ENCODE measurements around the gene GART.
A peak's percentile ranks its signal among the peaks of the same experiment; 100 is the strongest.
"Not testable (repeated sequence)": the region's sequence is repeated elsewhere in the genome, so short reads cannot be mapped to it uniquely, and the experiment has no call there.

GART gene

GRCh38 chr21:33541756-33542639 is at the start of gene GART:
TSS of gene GART (minus strand) at chr21:33542117. CDS start at chr21:33539315, 2,802 bp downstream.
- Histone ChIP-seq H3K27ac (ENCODE audit: low read depth, low read length) (peak within 1 kb of the TSS; percentile 97), H3K36me3 (ENCODE audit: insufficient read depth, low read length) (peaks cover 17% of the 10 kb centered on the region), H3K27me3 (ENCODE audit: control insufficient read depth in 1 of 2, insufficient read depth in 2 of 2, low read length in 2 of 2) (no peaks in the 10 kb centered on the region), H3K4me1 (ENCODE audit: insufficient read depth, low read length) (peaks cover 26% of the 10 kb centered on the region), H3K9ac (ENCODE audit: low read length) (peak within 1 kb of the TSS; percentile 93), H3K9me3 (ENCODE audit: low read length) (no peaks in the 10 kb centered on the region), H3K4me3 (ENCODE audit: low read depth in 1 of 2, low read length in 2 of 2) (peak within 1 kb of the TSS; percentile 88 to 94)

- Histone ChIP-seq H3K4me1 (ENCODE audit: insufficient read depth, low read length) (peaks cover 9% of the 10 kb centered on the region), H3K9ac (ENCODE audit: low read length) (peak within 1 kb of the TSS; percentile 86), H3K36me3 (ENCODE audit: insufficient read depth, low read length) (no peaks in the 10 kb centered on the region), H3K9me3 (ENCODE audit: low read length) (no peaks in the 10 kb centered on the region), H3K4me3 (ENCODE audit: low read depth in 1 of 2, low read length in 2 of 2) (peak within 1 kb of the TSS; percentile 75 to 96), H3K27ac (ENCODE audit: low read depth, low read length) (peak within 1 kb of the TSS; percentile 84), H3K27me3 (ENCODE audit: control insufficient read depth in 1 of 2, insufficient read depth in 2 of 2, low read length in 2 of 2) (no peaks in the 10 kb centered on the region)
These were observed 46.8 kb upstream of the GART start, which contains the start of gene DONSON for GRCh38 chr21:33588485-33589335. TSS of gene DONSON (minus strand) at chr21:33588684. CDS start at chr21:33588641, 43 bp downstream.

GRCh38 chr21:33587792-33588484 is 46.0 kb upstream of the GART start:
- Histone ChIP-seq H3K9ac (ENCODE audit: low read length) (peak overlapping the region; percentile 68), H3K4me3 (ENCODE audit: low read depth in 1 of 2, low read length in 2 of 2) (peak overlapping the region; percentile 75 to 96), H3K9me3 (ENCODE audit: low read length) (no peaks in the 10 kb centered on the region), H3K27ac (ENCODE audit: low read depth, low read length) (peak overlapping the region; percentile 53), H3K4me1 (ENCODE audit: insufficient read depth, low read length) (peaks cover 9% of the 10 kb centered on the region), H3K36me3 (ENCODE audit: insufficient read depth, low read length) (no peaks in the 10 kb centered on the region), H3K27me3 (ENCODE audit: control insufficient read depth in 1 of 2, insufficient read depth in 2 of 2, low read length in 2 of 2) (no peaks in the 10 kb centered on the region)

GRCh38 chr21:33586927-33587326 is 45.0 kb upstream of the GART start:
- Histone ChIP-seq H3K9me3 (ENCODE audit: low read length) (no peaks in the 10 kb centered on the region), H3K4me1 (ENCODE audit: insufficient read depth, low read length) (peaks cover 9% of the 10 kb centered on the region), H3K27ac (ENCODE audit: low read depth, low read length) (no peak overlapping the region), H3K4me3 (ENCODE audit: low read depth in 1 of 2, low read length in 2 of 2) (no peak overlapping the region), H3K36me3 (ENCODE audit: insufficient read depth, low read length) (no peaks in the 10 kb centered on the region), H3K9ac (ENCODE audit: low read length) (no peak overlapping the region), H3K27me3 (ENCODE audit: control insufficient read depth in 1 of 2, insufficient read depth in 2 of 2, low read length in 2 of 2) (no peaks in the 10 kb centered on the region)

GRCh38 chr21:33584455-33584854 is 42.5 kb upstream of the GART start:
- Histone ChIP-seq H3K9ac (ENCODE audit: low read length) (no peak overlapping the region), H3K36me3 (ENCODE audit: insufficient read depth, low read length) (no peaks in the 10 kb centered on the region), H3K4me3 (ENCODE audit: low read depth in 1 of 2, low read length in 2 of 2) (no peak overlapping the region), H3K27me3 (ENCODE audit: control insufficient read depth in 1 of 2, insufficient read depth in 2 of 2, low read length in 2 of 2) (no peaks in the 10 kb centered on the region), H3K9me3 (ENCODE audit: low read length) (no peaks in the 10 kb centered on the region), H3K4me1 (ENCODE audit: insufficient read depth, low read length) (peaks cover 9% of the 10 kb centered on the region), H3K27ac (ENCODE audit: low read depth, low read length) (no peak overlapping the region)

GRCh38 chr21:33578959-33579542 is 37.1 kb upstream of the GART start:
- H3K27ac ChIP-seq (ENCODE audit: low read depth, low read length): no peak overlapping the region
- no peaks in the 10 kb centered on the region for H3K27me3 ChIP-seq (ENCODE audit: control insufficient read depth in 1 of 2, insufficient read depth in 2 of 2, low read length in 2 of 2)
- no peak overlapping the region for H3K4me3 ChIP-seq (ENCODE audit: low read depth in 1 of 2, low read length in 2 of 2)
- no peaks in the 10 kb centered on the region for H3K4me1 ChIP-seq (ENCODE audit: insufficient read depth, low read length)
- H3K9me3 ChIP-seq (ENCODE audit: low read length): no peaks in the 10 kb centered on the region
- H3K36me3 ChIP-seq (ENCODE audit: insufficient read depth, low read length): peaks cover 28% of the 10 kb centered on the region
- no peak overlapping the region for H3K9ac ChIP-seq (ENCODE audit: low read length)

- no peaks in the 10 kb centered on the region for H3K27me3 ChIP-seq (ENCODE audit: control insufficient read depth in 1 of 2, insufficient read depth in 2 of 2, low read length in 2 of 2)
- H3K4me1 ChIP-seq (ENCODE audit: insufficient read depth, low read length): no peaks in the 10 kb centered on the region
- H3K9me3 ChIP-seq (ENCODE audit: low read length): no peaks in the 10 kb centered on the region
- H3K36me3 ChIP-seq (ENCODE audit: insufficient read depth, low read length): peaks cover 34% of the 10 kb centered on the region
- no peak overlapping the region for H3K9ac ChIP-seq (ENCODE audit: low read length)
- H3K4me3 ChIP-seq (ENCODE audit: low read depth in 1 of 2, low read length in 2 of 2): no peak overlapping the region
- H3K27ac ChIP-seq (ENCODE audit: low read depth, low read length): no peak overlapping the region
These were observed 36.3 kb upstream of the GART start for GRCh38 chr21:33578214-33578613.

GRCh38 chr21:33576741-33577141 is 34.8 kb upstream of the GART start:
- H3K36me3 ChIP-seq (ENCODE audit: insufficient read depth, low read length): peaks cover 39% of the 10 kb centered on the region
- not testable (repeated sequence) for H3K9ac ChIP-seq (ENCODE audit: low read length); H3K4me3 ChIP-seq (ENCODE audit: low read depth in 1 of 2, low read length in 2 of 2); H3K27ac ChIP-seq (ENCODE audit: low read depth, low read length); H3K27me3 ChIP-seq (ENCODE audit: control insufficient read depth in 1 of 2, insufficient read depth in 2 of 2, low read length in 2 of 2); H3K9me3 ChIP-seq (ENCODE audit: low read length); H3K4me1 ChIP-seq (ENCODE audit: insufficient read depth, low read length)

GRCh38 chr21:33572350-33572749 is 30.4 kb upstream of the GART start:
- Histone ChIP-seq H3K27me3 (ENCODE audit: control insufficient read depth in 1 of 2, insufficient read depth in 2 of 2, low read length in 2 of 2) (no peaks in the 10 kb centered on the region), H3K27ac (ENCODE audit: low read depth, low read length) (peak overlapping the region; percentile 14), H3K4me1 (ENCODE audit: insufficient read depth, low read length) (peaks cover 8% of the 10 kb centered on the region), H3K9me3 (ENCODE audit: low read length) (no peaks in the 10 kb centered on the region), H3K36me3 (ENCODE audit: insufficient read depth, low read length) (peaks cover 72% of the 10 kb centered on the region), H3K4me3 (ENCODE audit: low read depth in 1 of 2, low read length in 2 of 2) (no peak overlapping the region), H3K9ac (ENCODE audit: low read length) (no peak overlapping the region)

GRCh38 chr21:33569991-33570390 is 28.1 kb upstream of the GART start:
- Histone ChIP-seq H3K36me3 (ENCODE audit: insufficient read depth, low read length) (peaks cover 57% of the 10 kb centered on the region), H3K9me3 (ENCODE audit: low read length) (no peaks in the 10 kb centered on the region), H3K27me3 (ENCODE audit: control insufficient read depth in 1 of 2, insufficient read depth in 2 of 2, low read length in 2 of 2) (no peaks in the 10 kb centered on the region), H3K27ac (ENCODE audit: low read depth, low read length) (no peak overlapping the region), H3K9ac (ENCODE audit: low read length) (no peak overlapping the region), H3K4me3 (ENCODE audit: low read depth in 1 of 2, low read length in 2 of 2) (no peak overlapping the region), H3K4me1 (ENCODE audit: insufficient read depth, low read length) (peaks cover 8% of the 10 kb centered on the region)

- Histone ChIP-seq H3K27ac (ENCODE audit: low read depth, low read length) (no peak overlapping the region), H3K4me3 (ENCODE audit: low read depth in 1 of 2, low read length in 2 of 2) (no peak overlapping the region), H3K9me3 (ENCODE audit: low read length) (no peaks in the 10 kb centered on the region), H3K9ac (ENCODE audit: low read length) (no peak overlapping the region), H3K4me1 (ENCODE audit: insufficient read depth, low read length) (peaks cover 8% of the 10 kb centered on the region), H3K36me3 (ENCODE audit: insufficient read depth, low read length) (peaks cover 45% of the 10 kb centered on the region), H3K27me3 (ENCODE audit: control insufficient read depth in 1 of 2, insufficient read depth in 2 of 2, low read length in 2 of 2) (no peaks in the 10 kb centered on the region)
These were observed 26.5 kb upstream of the GART start for GRCh38 chr21:33568448-33568847.

All from muscle layer of colon (tissue), 2 donors.